Kidney (tissue), 14 donors: ENCODE data around the gene TCP11L2. TPM values are rescaled to one million over a fixed set of nuclear protein-coding genes. Genes with fewer than 3 reads are reported as not detected.

Source experiments
- DNase-seq, 5 donors: peaks; one replicate each; pipeline ENCODE4 v3.0.0-alpha.2; 2013 to 2020
- FAIRE-seq: peaks from 2 replicates; lab custom pipeline; 2012; peaks lifted over from hg19 to GRCh38; lab: Jason Lieb, UNC
- H3K27ac ChIP-seq, 2 donors: one replicate each; pipeline ENCODE4 v1.7.0; 2013; ENCODE audit warnings: low read depth in 2 of 2, low read length in 2 of 2, inconsistent platforms in 1 of 2
- H3K27me3 ChIP-seq: one replicate; pipeline ENCODE4 v1.7.1; 2013; ENCODE audit warnings: low read length, inconsistent platforms; ENCODE audit not compliant: control insufficient read depth, insufficient read depth
- H3K36me3 ChIP-seq, 3 donors: one replicate each; pipeline versions ENCODE4 v1.7.0 to v1.7.1; 2013; ENCODE audit warnings: low read length in 3 of 3, control low read depth in 1 of 3, inconsistent platforms in 1 of 3; ENCODE audit not compliant: insufficient read depth in 3 of 3, control insufficient read depth in 2 of 3
- H3K4me1 ChIP-seq, 3 donors: one replicate each; pipeline versions ENCODE4 v1.7.0 to v1.7.1; 2013; ENCODE audit warnings: low read length in 3 of 3, inconsistent platforms in 1 of 3, low read depth in 1 of 3; ENCODE audit not compliant: control insufficient read depth in 2 of 3, insufficient read depth in 2 of 3
- H3K4me3 ChIP-seq, 3 donors: one replicate each; pipeline versions ENCODE4 v1.7.0 to v1.8.1; 2013; ENCODE audit warnings: low read length in 3 of 3, control low read depth in 1 of 3, inconsistent platforms in 1 of 3
- H3K9ac ChIP-seq, 3 donors: one replicate each; pipeline versions ENCODE4 v1.7.0 to v1.7.1; 2013; ENCODE audit warnings: low read length in 3 of 3, control low read depth in 1 of 3, inconsistent platforms in 1 of 3
- H3K9me3 ChIP-seq, 3 donors: one replicate each; pipeline versions ENCODE4 v1.7.0 to v1.7.1; 2013; ENCODE audit warnings: low read length in 3 of 3, control low read depth in 1 of 3, inconsistent platforms in 1 of 3; ENCODE audit not compliant: control insufficient read depth in 2 of 3, insufficient read depth in 1 of 3
- CTCF ChIP-seq: IDR thresholded peaks from 3 replicates; pipeline ENCODE4 v1.5.1; 2012; ENCODE audit warnings: mild to moderate bottlenecking, moderate library complexity, borderline replicate concordance; ENCODE audit not compliant: insufficient read depth; ENCODE audit errors: extremely low read depth
- intact Hi-C: fragments of 100-400 bp; cut with DNase I; formaldehyde crosslinking; loops from one replicate; pipeline ENCODE4 v1.11.1; 2022
- polyA plus RNA-seq: library from polyadenylated mRNA; stranded (reverse); fragments of 350-450 nt; fragmentation: Illumina TruSeq; extraction: RNeasy Lipid Tissue Mini Kit (QIAGEN cat#74804); gene quantifications from one replicate; pipeline ENCODE4 v1.2.3, GENCODE V29; 2014; ENCODE audit warnings: low read depth, low replicate concordance; ENCODE audit not compliant: insufficient read depth
- total RNA-seq: library from RNA; stranded (reverse); fragmentation: NEBNext Ultra II Directional; extraction: Animal tissue kit (Norgen Biotek cat#: 25700); gene quantifications from one replicate; pipeline ENCODE4 v1.2.1, GENCODE V29; 2021
- donor health status: control.
- donor health status: control.
- donor health status: control.
- donor health status: control.
- donor health status: control.
- donor health status: DM: yes; HTN: yes; CAD: no.
- donor health status: Normal renal cell carcinoma (clear cell type).

TCP11L2 gene
- total and polyA plus RNA-seq, 2 donors from 2014 or later: 2.3 to 34.5 TPM

GRCh38 chr12:106321139-106321850, 18.8 kb downstream of the TCP11L2 start:
- DNase-seq: no peak
- H3K9ac ChIP-seq: no peak overlapping the region
- H3K27ac ChIP-seq: no peak overlapping the region
- H3K4me3 ChIP-seq: no peak overlapping the region
- intact Hi-C loops: no loop called here
- no peaks in the 10 kb centered on the region for H3K27me3 ChIP-seq
- no peak for FAIRE-seq
- no peaks in the 10 kb centered on the region for H3K4me1 ChIP-seq
- H3K36me3 ChIP-seq: peaks cover 2 to 47% (median 24%) of the 10 kb centered on the region in 3 donors
- H3K9me3 ChIP-seq: no peaks in the 10 kb centered on the region
- TF ChIP-seq CTCF: no peak

- no peak for TF ChIP-seq CTCF
- intact Hi-C loops: no loop called here
- no peak overlapping the region for H3K9ac ChIP-seq
- peaks cover 2 to 48% (median 25%) of the 10 kb centered on the region in 3 donors for H3K36me3 ChIP-seq
- no peak overlapping the region for H3K27ac ChIP-seq
- no peaks in the 10 kb centered on the region for H3K9me3 ChIP-seq
- no peaks in the 10 kb centered on the region for H3K4me1 ChIP-seq
- DNase-seq (no peak), FAIRE-seq (peak; percentile 88)
- H3K27me3 ChIP-seq: no peaks in the 10 kb centered on the region
- no peak overlapping the region for H3K4me3 ChIP-seq
Measured at GRCh38 chr12:106323537-106323936, 21.0 kb downstream of the TCP11L2 start.

GRCh38 chr12:106327309-106327869, 24.9 kb downstream of the TCP11L2 start:
- intact Hi-C loops: no loop called here
- H3K9me3 ChIP-seq: no peaks in the 10 kb centered on the region
- DNase-seq: no peak
- peaks cover 0 to 6% (median 2%) of the 10 kb centered on the region in 3 donors for H3K4me1 ChIP-seq
- FAIRE-seq: no peak
- H3K36me3 ChIP-seq: peaks cover 2 to 31% (median 22%) of the 10 kb centered on the region in 3 donors
- H3K9ac ChIP-seq: no peak overlapping the region
- no peak for TF ChIP-seq CTCF
- no peaks in the 10 kb centered on the region for H3K27me3 ChIP-seq
- H3K27ac ChIP-seq: no peak overlapping the region
- no peak overlapping the region for H3K4me3 ChIP-seq
